Activated CD4-positive, CD25-positive, alpha-beta regulatory T cell treated with anti-CD3 and anti-CD28 coated beads, Interleukin-2, amount 50 U/mL, for 72 hours (primary cell): Measurements from ENCODE around the gene CASP7.
A peak's percentile ranks its signal among the peaks of the same experiment; 100 is the strongest.
"Not testable (repeated sequence)": the region's sequence is repeated elsewhere in the genome, so short reads cannot be mapped to it uniquely, and the experiment has no call there.

Source experiments
- DNase-seq: peaks from one replicate; pipeline ENCODE4 v3.0.0; 2021

The CASP7 gene

GRCh38 chr10:113679463-113680189, at the start of gene CASP7:
Gene CASP7, plus strand, starts transcription at chr10:113679912. Its CDS starts 17,582 bp downstream, at chr10:113697494.
- peak; percentile 74 for DNase-seq

- no peak for DNase-seq
Observed at GRCh38 chr10:113630929-113631533, 48.7 kb upstream of the CASP7 start.

- no peak for DNase-seq
Observed at GRCh38 chr10:113631684-113632367, 47.9 kb upstream of the CASP7 start.

- DNase-seq, result no peak
Observed at GRCh38 chr10:113639966-113640365, 39.7 kb upstream of the CASP7 start.

GRCh38 chr10:113641702-113642101, 38.0 kb upstream of the CASP7 start:
- no peak for DNase-seq

- DNase-seq, result no peak
Observed at GRCh38 chr10:113643183-113643582, 36.5 kb upstream of the CASP7 start.

- DNase-seq, result no peak
Observed at GRCh38 chr10:113644185-113645120, 35.3 kb upstream of the CASP7 start.

- DNase-seq, result no peak
Observed at GRCh38 chr10:113646336-113647201, 33.1 kb upstream of the CASP7 start.

GRCh38 chr10:113647812-113648211, 31.9 kb upstream of the CASP7 start:
- no peak for DNase-seq

GRCh38 chr10:113648478-113648877, 31.2 kb upstream of the CASP7 start:
- no peak for DNase-seq

- no peak for DNase-seq
Observed at GRCh38 chr10:113650172-113650571, 29.5 kb upstream of the CASP7 start.

- no peak for DNase-seq
Observed at GRCh38 chr10:113651021-113651420, 28.7 kb upstream of the CASP7 start.

GRCh38 chr10:113651898-113652297, 27.8 kb upstream of the CASP7 start:
- no peak for DNase-seq

GRCh38 chr10:113652456-113652855, 27.3 kb upstream of the CASP7 start:
- not testable (repeated sequence) for DNase-seq

GRCh38 chr10:113656896-113657295, 22.8 kb upstream of the CASP7 start:
- DNase-seq, result no peak

- no peak for DNase-seq
Observed at GRCh38 chr10:113657544-113657943, 22.2 kb upstream of the CASP7 start.

- DNase-seq, result no peak
Observed at GRCh38 chr10:113661332-113661731, 18.4 kb upstream of the CASP7 start.

GRCh38 chr10:113663142-113663541, 16.6 kb upstream of the CASP7 start:
- no peak for DNase-seq

GRCh38 chr10:113663908-113664307, 15.8 kb upstream of the CASP7 start, which contains the start of gene NRAP:
Gene NRAP, minus strand, starts transcription at chr10:113664041. Its CDS starts 159 bp downstream, at chr10:113663882.
- no peak for DNase-seq

GRCh38 chr10:113665352-113665751, 14.4 kb upstream of the CASP7 start:
- DNase-seq, result no peak

- DNase-seq, result no peak
Observed at GRCh38 chr10:113665806-113666354, 13.8 kb upstream of the CASP7 start.
